GM12878 (cell line): ENCODE data around the gene AIG1. TPM values are rescaled to one million over a fixed set of nuclear protein-coding genes. Genes with fewer than 3 reads are reported as not detected.

Experiments used
- ATAC-seq: fragments of 200-7000 bp; cut with Tn5 transposase; 3 replicates; pipeline ENCODE4 v1.9.1; 2020; ENCODE audit warnings: mild to moderate bottlenecking, moderate library complexity
- BruUV-seq: library from RNA; stranded (reverse); fragments of 400-500 nt; replicated peaks from 2 replicates; lab custom pipeline; 2021; lab: Mats Ljungman, UMichigan
- CTCF ChIA-PET: fragments of 300-600 bp; sonication (Branson Sonifier 250); formaldehyde crosslinking; extraction: SDS; loops from one replicate; lab custom pipeline; 2021; ENCODE audit warnings: inconsistent platforms; lab: Yijun Ruan, JAX
- POLR2A ChIA-PET: fragments of 350-600 bp; formaldehyde crosslinking; extraction: SDS; loops from one replicate; lab custom pipeline; 2021; ENCODE audit warnings: inconsistent platforms; lab: Charles Lee
- RAD21 ChIA-PET: fragments of 300-600 bp; sonication (Branson Sonifier 250); formaldehyde crosslinking; loops from one replicate; lab custom pipeline; 2023; ENCODE audit warnings: antibody characterized with exemption; ENCODE audit not compliant: unreplicated experiment; lab: Charles Lee
- SMC1A ChIA-PET: fragments of 300-600 bp; sonication (Branson Sonifier 250); formaldehyde crosslinking; loops from one replicate; lab custom pipeline; 2023; ENCODE audit not compliant: unreplicated experiment, uncharacterized antibody; lab: Charles Lee
- DNase-seq: peaks from one replicate; pipeline ENCODE4 v3.0.0-alpha.2; 2011; ENCODE audit warnings: low read depth, low spot score
- FAIRE-seq: peaks from 3 replicates; lab custom pipeline; 2011; peaks lifted over from hg19 to GRCh38; lab: Jason Lieb, UNC
- H2AFZ ChIP-seq: 2 replicates; pipeline ENCODE4 v1.6.0; 2011; ENCODE audit warnings: low read depth, low read length, control low read depth; ENCODE audit not compliant: control insufficient read depth
- H3K27ac ChIP-seq: 2 replicates; pipeline ENCODE4 v1.5.1; 2011; ENCODE audit warnings: control low read depth; ENCODE audit not compliant: control insufficient read depth, insufficient read depth
- H3K27me3 ChIP-seq, 2 experiments: replicated peaks in 1 of 2; 2 replicates each; pipeline versions ENCODE4 v1.6.0 to v1.6.1; 2011; ENCODE audit warnings: low read length in 1 of 2; ENCODE audit not compliant: control insufficient read depth in 2 of 2, insufficient read depth in 2 of 2
- H3K36me3 ChIP-seq, 2 experiments: 2 replicates each; pipeline ENCODE4 v1.5.1; 2011; ENCODE audit warnings: low read length in 1 of 2; ENCODE audit not compliant: control insufficient read depth in 2 of 2, insufficient read depth in 2 of 2
- H3K4me1 ChIP-seq: 2 replicates; pipeline ENCODE4 v1.6.1; 2011; ENCODE audit warnings: mild to moderate bottlenecking, low read length, moderate library complexity, mixed read lengths; ENCODE audit not compliant: control insufficient read depth, insufficient read depth
- H3K4me2 ChIP-seq: 2 replicates; pipeline ENCODE4 v1.6.0; 2011; ENCODE audit warnings: control low read depth; ENCODE audit not compliant: control insufficient read depth, insufficient read depth
- H3K4me3 ChIP-seq: fragments of 200-600 bp; sonication (generic); 2 replicates; pipeline ENCODE4 v1.5.1; 2016
- H3K79me2 ChIP-seq: 2 replicates; pipeline ENCODE4 v1.6.0; 2011; ENCODE audit warnings: low read length; ENCODE audit not compliant: control insufficient read depth, insufficient read depth
- H3K9ac ChIP-seq: 2 replicates; pipeline ENCODE4 v1.8.0; 2011; ENCODE audit warnings: low read length, control low read depth, mixed read lengths; ENCODE audit not compliant: control insufficient read depth, insufficient read depth
- H3K9me3 ChIP-seq: replicated peaks from 3 replicates; pipeline ENCODE4 v1.5.1; 2011; ENCODE audit warnings: mild to moderate bottlenecking, low read length; ENCODE audit not compliant: control insufficient read depth, insufficient read depth
- H4K20me1 ChIP-seq: 2 replicates; pipeline ENCODE4 v1.6.0; 2011; ENCODE audit not compliant: control insufficient read depth, insufficient read depth
- ATF7 ChIP-seq: fragments of 450-650 bp; IDR thresholded peaks from 2 replicates; pipeline ENCODE4 v1.6.1; 2016; ENCODE audit warnings: low read depth, mild to moderate bottlenecking
- ESRRA ChIP-seq: IDR thresholded peaks from 2 replicates; pipeline ENCODE4 v1.6.1; 2012; ENCODE audit warnings: mild to moderate bottlenecking, low read length, improper control_type of control experiment
- FOXK2 ChIP-seq: fragments of 450-650 bp; IDR thresholded peaks from 2 replicates; pipeline ENCODE4 v1.6.1; 2017; ENCODE audit warnings: mild to moderate bottlenecking, moderate library complexity
- FOXM1 ChIP-seq: IDR thresholded peaks from 2 replicates; pipeline ENCODE4 v1.6.1; 2012; ENCODE audit warnings: low read depth, mild to moderate bottlenecking, inconsistent platforms, low read length, moderate library complexity
- NRF1 ChIP-seq: conservative IDR thresholded peaks from 2 replicates; pipeline ENCODE4 v1.6.1; 2011; ENCODE audit warnings: mild to moderate bottlenecking, low read depth, low read length, improper control_type of control experiment
- PAX5 ChIP-seq: IDR thresholded peaks from 2 replicates; pipeline ENCODE4 v1.6.1; 2011; ENCODE audit warnings: low read depth, low read length, borderline replicate concordance
- PBX3 ChIP-seq: IDR thresholded peaks from 2 replicates; pipeline ENCODE4 v1.6.1; 2011; ENCODE audit warnings: mild to moderate bottlenecking, low read depth, low read length, moderate library complexity; ENCODE audit not compliant: insufficient replicate concordance
- PKNOX1 ChIP-seq: fragments of 450-650 bp; IDR thresholded peaks from 2 replicates; pipeline ENCODE4 v1.6.1; 2016; ENCODE audit warnings: mild to moderate bottlenecking
- POLR2AphosphoS2 ChIP-seq: IDR thresholded peaks from 2 replicates; pipeline ENCODE4 v1.6.1; 2011; ENCODE audit warnings: low read depth, mild to moderate bottlenecking, low read length, improper control_type of control experiment, moderate library complexity
- RAD21 ChIP-seq: IDR thresholded peaks from 2 replicates; pipeline ENCODE4 v1.6.1; 2011; ENCODE audit warnings: mild to moderate bottlenecking, low read depth, low read length, moderate library complexity; ENCODE audit not compliant: insufficient read depth
- ZBTB33 ChIP-seq: fragments of 450-650 bp; IDR thresholded peaks from 2 replicates; pipeline ENCODE4 v1.6.1; 2017; ENCODE audit warnings: mild to moderate bottlenecking
- ZNF207 ChIP-seq: fragments of 450-650 bp; IDR thresholded peaks from 2 replicates; pipeline ENCODE4 v1.6.1; 2014; ENCODE audit warnings: antibody characterized with exemption, mild to moderate bottlenecking, borderline replicate concordance
- WGBS: methylation state at CpG from one replicate; pipeline ENCODE4 v1.1.6; 2016; ENCODE audit warnings: low lambda C conversion rate; ENCODE audit not compliant: insufficient replicate concordance, insufficient coverage; ENCODE audit errors: missing lambda C conversion rate; 5-methylcytosine and 5-hydroxymethylcytosine counted together
- in situ Hi-C: fragments of 300-500 bp; cut with MboI; formaldehyde crosslinking; loops from 9 replicates; pipeline ENCODE4 v1.14.3; 2018; ENCODE audit warnings: mixed read lengths
- intact Hi-C: fragments of 100-400 bp; cut with micrococcal nuclease; formaldehyde crosslinking; loops from one replicate; pipeline ENCODE4 v1.14.2; 2022; ENCODE audit not compliant: unreplicated experiment
- polyA plus RNA-seq, 11 experiments: library from polyadenylated mRNA; depleted of rRNA in 4 of 11; unstranded in 6 of 11; stranded (reverse) in 5 of 11; fragments of >200 nt; fragmentation: Nextera tagmentation in 4 of 11; fragmentation: Illumina TruSeq in 1 of 11; extraction: Ambion mirVana in 4 of 11; extraction: Trizol in 1 of 11; gene quantifications; 1 replicate in 1 of 11; 2 replicates in 10 of 11; pipeline versions ENCODE4 v1.2.1 to v1.2.3, GENCODE V29; 2011 to 2016; ENCODE audit warnings: inconsistent platforms in 2 of 11, missing spikeins in 2 of 11, low read depth in 1 of 11
- total RNA-seq, 4 experiments: library from RNA; depleted of rRNA in 3 of 4; stranded (reverse); fragments of >200 nt in 3 of 4; fragmentation: Illumina TruSeq in 1 of 4; extraction: Trizol in 1 of 4; gene quantifications; 2 replicates each; pipeline versions ENCODE4 v1.2.1 to v1.2.3, GENCODE V29; 2013 to 2021

Gene AIG1
- total and polyA plus RNA-seq, 10 of the 15 experiments (the other 5 are each of a cell fraction or from before 2014, with no cell fraction given): 27.0 to 74.5 (median 36.4) TPM

GRCh38 chr6:143090314-143091044 is 29.8 kb downstream of the AIG1 start:
- ChIA-PET CTCF (no interaction called here), POLR2A (no interaction called here), RAD21 (no interaction called here), SMC1A (no interaction called here)
- FAIRE-seq: no peak
- BruUV-seq: no TSS peak
- no peak overlapping the region for H2AFZ ChIP-seq
- H3K4me2 ChIP-seq: no peak overlapping the region
- in situ Hi-C loops (no loop called here), intact Hi-C loops (no loop called here)
- DNase-seq: no peak
- ATAC-seq: no peak
- no peak overlapping the region for H3K27ac ChIP-seq
- H3K9me3 ChIP-seq: no peaks in the 10 kb centered on the region
- no peak overlapping the region for H3K4me3 ChIP-seq
- WGBS: 99% methylated on average over 3 of the region's 3 CpGs
- H3K9ac ChIP-seq: no peak overlapping the region
- no peaks in the 10 kb centered on the region for H4K20me1 ChIP-seq
- no peaks in the 10 kb centered on the region for H3K36me3 ChIP-seq
- H3K27me3 ChIP-seq: no peaks in the 10 kb centered on the region
- no peaks in the 10 kb centered on the region for H3K79me2 ChIP-seq
- TF ChIP-seq ZNF207 (no peak), ESRRA (no peak), ATF7 (no peak)
- no peaks in the 10 kb centered on the region for H3K4me1 ChIP-seq

- in situ Hi-C loops (no loop called here), intact Hi-C loops (no loop called here)
- H3K79me2 ChIP-seq: no peaks in the 10 kb centered on the region
- H3K9ac ChIP-seq: no peak overlapping the region
- ATAC-seq: no peak
- BruUV-seq: no TSS peak
- WGBS: 100% methylated on average over 2 of the region's 2 CpGs
- H3K4me1 ChIP-seq: peaks cover 3% of the 10 kb centered on the region
- DNase-seq: no peak
- H3K36me3 ChIP-seq: no peaks in the 10 kb centered on the region
- ChIA-PET RAD21 (no interaction called here), CTCF (interaction anchor here (0.7 to 1.3 kb wide), 2 partner anchors 13 to 50 kb away, joined by 3 read pairs; no protein-coding TSS in a partner anchor), POLR2A (no interaction called here), SMC1A (no interaction called here)
- no peak overlapping the region for H3K4me3 ChIP-seq
- FAIRE-seq: no peak
- TF ChIP-seq ZNF207 (no peak), NRF1 (no peak), POLR2AphosphoS2 (no peak), RAD21 (no peak), FOXM1 (no peak), PBX3 (no peak), ZBTB33 (no peak), PAX5 (no peak), PKNOX1 (no peak), FOXK2 (no peak)
- no peaks in the 10 kb centered on the region for H3K9me3 ChIP-seq
- no peak overlapping the region for H2AFZ ChIP-seq
- no peak overlapping the region for H3K27ac ChIP-seq
- H4K20me1 ChIP-seq: no peaks in the 10 kb centered on the region
- no peaks in the 10 kb centered on the region for H3K27me3 ChIP-seq
- no peak overlapping the region for H3K4me2 ChIP-seq
Measured at GRCh38 chr6:143092768-143093167, 32.1 kb downstream of the AIG1 start.
